GM19438 (cell line): ENCODE results near the gene SPAG9.
A peak's percentile ranks its signal among the peaks of the same experiment; 100 is the strongest.
"Not testable (repeated sequence)": the region's sequence is repeated elsewhere in the genome, so short reads cannot be mapped to it uniquely, and the experiment has no call there.

ENCODE experiments used
- ATAC-seq: cut with Tn5 transposase; IDR thresholded peaks from one replicate; pipeline ENCODE4 v1.9.1; 2021; ENCODE audit warnings: low read depth; ENCODE audit not compliant: unreplicated experiment

The SPAG9 gene

GRCh38 chr17:51088868-51089267 is 31.8 kb downstream of the SPAG9 start:
- ATAC-seq: not testable (repeated sequence)

- ATAC-seq: no peak
Observed at GRCh38 chr17:51088287-51088686, 32.4 kb downstream of the SPAG9 start.

GRCh38 chr17:51087072-51087757 is 33.5 kb downstream of the SPAG9 start:
- ATAC-seq: no peak

GRCh38 chr17:51085150-51085805 is 35.4 kb downstream of the SPAG9 start:
- ATAC-seq: no peak

- no peak for ATAC-seq
Observed at GRCh38 chr17:51083981-51084380, 36.7 kb downstream of the SPAG9 start.

- ATAC-seq: not testable (repeated sequence)
Observed at GRCh38 chr17:51083364-51083763, 37.3 kb downstream of the SPAG9 start.

GRCh38 chr17:51079049-51079448 is 41.6 kb downstream of the SPAG9 start:
- no peak for ATAC-seq

GRCh38 chr17:51078009-51078592 is 42.6 kb downstream of the SPAG9 start:
- no peak for ATAC-seq

GRCh38 chr17:51076821-51077220 is 43.8 kb downstream of the SPAG9 start:
- no peak for ATAC-seq

GRCh38 chr17:51071556-51071955 is 49.1 kb downstream of the SPAG9 start:
- ATAC-seq: no peak

- no peak for ATAC-seq
Observed at GRCh38 chr17:51065466-51065865, 55.2 kb downstream of the SPAG9 start.

GRCh38 chr17:51064061-51064735 is 56.5 kb downstream of the SPAG9 start:
- no peak for ATAC-seq

GRCh38 chr17:51060396-51060795 is 60.3 kb downstream of the SPAG9 start:
- no peak for ATAC-seq

- ATAC-seq: no peak
Observed at GRCh38 chr17:51059781-51060180, 60.9 kb downstream of the SPAG9 start.

- no peak for ATAC-seq
Observed at GRCh38 chr17:51057534-51057933, 63.1 kb downstream of the SPAG9 start.

- ATAC-seq: no peak
Observed at GRCh38 chr17:51056813-51057510, 63.7 kb downstream of the SPAG9 start.

- ATAC-seq: no peak
Observed at GRCh38 chr17:51054748-51055147, 65.9 kb downstream of the SPAG9 start.

- ATAC-seq: no peak
Observed at GRCh38 chr17:51052235-51052634, 68.4 kb downstream of the SPAG9 start.

GRCh38 chr17:51050291-51051033 is 70.2 kb downstream of the SPAG9 start:
- peak; percentile 90 for ATAC-seq
